ENCODE measurements around the gene ACOX3. TPM values are rescaled to one million over a fixed set of nuclear protein-coding genes. Genes with fewer than 3 reads are reported as not detected.

ACOX3 gene
- total RNA-seq, 1 experiment from 2014 or later, result 17.9 TPM

GRCh38 chr4:8470451-8471024, 30.0 kb upstream of the ACOX3 start:
- no peak for TF ChIP-seq CTCF (IDR thresholded peaks at IDR 0.05; ENCODE audit: unreplicated experiment)
- intact Hi-C loops (cut with micrococcal nuclease), result no loop called here
- H3K36me3 Mint-ChIP-seq (ENCODE audit: insufficient read depth, unreplicated experiment), result peaks cover 48% of the 10 kb centered on the region
- POLR2A ChIA-PET, result interaction anchor here (0.7 kb wide), 1 partner anchor 1372 kb away, joined by 3 read pairs; no protein-coding TSS in a partner anchor
- H3K9me3 Mint-ChIP-seq (ENCODE audit: unreplicated experiment), result no peaks in the 10 kb centered on the region
- no peaks in the 10 kb centered on the region for H3K4me1 Mint-ChIP-seq (ENCODE audit: insufficient read depth, unreplicated experiment)
- CTCF ChIA-PET, result interaction anchor here (0.6 to 3.4 kb wide), 5 partner anchors 119 to 447 kb away, joined by 3 to 27 read pairs (median 9); partner anchors contain the start of gene CPZ
- no peak overlapping the region for H3K4me3 Mint-ChIP-seq (ENCODE audit: unreplicated experiment)
- no peak for DNase-seq (ENCODE audit: unreplicated experiment)
- no TSS peak for BruUV-seq (replicated peaks)
- no peaks in the 10 kb centered on the region for H3K27me3 Mint-ChIP-seq (ENCODE audit: insufficient read depth, unreplicated experiment)
- H3K27ac Mint-ChIP-seq (ENCODE audit: low read depth, unreplicated experiment), result no peak overlapping the region

GRCh38 chr4:8469550-8469949, 29.0 kb upstream of the ACOX3 start:
- Mint-ChIP-seq H3K36me3 (ENCODE audit: insufficient read depth, unreplicated experiment) (peaks cover 53% of the 10 kb centered on the region), H3K27ac (ENCODE audit: low read depth, unreplicated experiment) (peak overlapping the region; percentile 39), H3K9me3 (ENCODE audit: unreplicated experiment) (no peaks in the 10 kb centered on the region), H3K4me1 (ENCODE audit: insufficient read depth, unreplicated experiment) (no peaks in the 10 kb centered on the region), H3K4me3 (ENCODE audit: unreplicated experiment) (no peak overlapping the region), H3K27me3 (ENCODE audit: insufficient read depth, unreplicated experiment) (no peaks in the 10 kb centered on the region)
- intact Hi-C loops (cut with micrococcal nuclease), result loop anchor here (2.0 to 5.0 kb wide), 4 partner anchors 68 to 449 kb away; no protein-coding TSS in a partner anchor
- no peak for DNase-seq (ENCODE audit: unreplicated experiment)
- no TSS peak for BruUV-seq (replicated peaks)
- TF ChIP-seq CTCF (IDR thresholded peaks at IDR 0.05; ENCODE audit: unreplicated experiment), result no peak
- POLR2A ChIA-PET, result no interaction called here
- CTCF ChIA-PET, result interaction anchor here (0.6 to 3.4 kb wide), 14 partner anchors 8 to 1204 kb away, joined by 3 to 27 read pairs (median 4); partner anchors contain the start of gene CPZ

GRCh38 chr4:8468746-8469535, 28.4 kb upstream of the ACOX3 start:
- no peaks in the 10 kb centered on the region for H3K27me3 Mint-ChIP-seq (ENCODE audit: insufficient read depth, unreplicated experiment)
- H3K4me1 Mint-ChIP-seq (ENCODE audit: insufficient read depth, unreplicated experiment), result no peaks in the 10 kb centered on the region
- intact Hi-C loops (cut with micrococcal nuclease), result loop anchor here (1.0 to 5.0 kb wide), 5 partner anchors 68 to 450 kb away; no protein-coding TSS in a partner anchor
- no TSS peak for BruUV-seq (replicated peaks)
- H3K9me3 Mint-ChIP-seq (ENCODE audit: unreplicated experiment), result no peaks in the 10 kb centered on the region
- CTCF ChIA-PET, result interaction anchor here (0.6 to 3.4 kb wide), 40 partner anchors 8 to 1584 kb away, joined by 3 to 27 read pairs (median 4); partner anchors contain the start of gene CPZ
- DNase-seq (ENCODE audit: unreplicated experiment), result peak; percentile 66
- peaks cover 57% of the 10 kb centered on the region for H3K36me3 Mint-ChIP-seq (ENCODE audit: insufficient read depth, unreplicated experiment)
- TF ChIP-seq CTCF (IDR thresholded peaks at IDR 0.05; ENCODE audit: unreplicated experiment), result peak; percentile 85
- no peak overlapping the region for H3K4me3 Mint-ChIP-seq (ENCODE audit: unreplicated experiment)
- POLR2A ChIA-PET, result interaction anchor here (0.7 kb wide), 1 partner anchor 68 kb away, joined by 3 read pairs; no protein-coding TSS in a partner anchor
- peak overlapping the region; percentile 39 for H3K27ac Mint-ChIP-seq (ENCODE audit: low read depth, unreplicated experiment)

- Mint-ChIP-seq H3K4me3 (ENCODE audit: unreplicated experiment) (no peak overlapping the region), H3K27ac (ENCODE audit: low read depth, unreplicated experiment) (no peak overlapping the region), H3K36me3 (ENCODE audit: insufficient read depth, unreplicated experiment) (peaks cover 72% of the 10 kb centered on the region), H3K4me1 (ENCODE audit: insufficient read depth, unreplicated experiment) (no peaks in the 10 kb centered on the region), H3K9me3 (ENCODE audit: unreplicated experiment) (no peaks in the 10 kb centered on the region), H3K27me3 (ENCODE audit: insufficient read depth, unreplicated experiment) (no peaks in the 10 kb centered on the region)
- intact Hi-C loops (cut with micrococcal nuclease), result loop anchor here (5.0 kb wide), 1 partner anchor 70 kb away; no protein-coding TSS in a partner anchor
- POLR2A ChIA-PET, result no interaction called here
- DNase-seq (ENCODE audit: unreplicated experiment), result no peak
- no TSS peak for BruUV-seq (replicated peaks)
- CTCF ChIA-PET, result interaction anchor here (0.7 to 1.8 kb wide), 6 partner anchors 13 to 156 kb away, joined by 3 to 4 read pairs (median 4); no protein-coding TSS in a partner anchor
- TF ChIP-seq CTCF (IDR thresholded peaks at IDR 0.05; ENCODE audit: unreplicated experiment), result no peak
Measured at GRCh38 chr4:8467016-8467415, 26.5 kb upstream of the ACOX3 start.

Measured in MCF 10A (cell line).